Fibroblast of lung (primary cell): ENCODE measurements around the gene MAPK8IP1. TPM values are rescaled to one million over a fixed set of nuclear protein-coding genes. Genes with fewer than 3 reads are reported as not detected.

Experiments
- DNase-seq, 2 donors: peaks; one replicate each; pipeline versions ENCODE4 v3.0.0 to v3.0.0-alpha.2; 2010; ENCODE audit warnings: low read depth in 2 of 2
- H2AFZ ChIP-seq: 2 replicates; pipeline ENCODE4 v1.5.1; 2012; ENCODE audit warnings: low read length, control low read depth, inconsistent platforms
- H3K27ac ChIP-seq: 2 replicates; pipeline ENCODE4 v1.5.1; 2011; ENCODE audit warnings: low read length, control low read depth; ENCODE audit not compliant: insufficient read depth
- H3K27me3 ChIP-seq: 2 replicates; pipeline ENCODE4 v1.5.1; 2011; ENCODE audit warnings: mild to moderate bottlenecking, low read length; ENCODE audit not compliant: control insufficient read depth, insufficient read depth
- H3K36me3 ChIP-seq: 2 replicates; pipeline ENCODE4 v1.5.1; 2011; ENCODE audit warnings: low read length; ENCODE audit not compliant: control insufficient read depth, insufficient read depth
- H3K4me1 ChIP-seq: 2 replicates; pipeline ENCODE4 v1.5.1; 2011; ENCODE audit warnings: low read length; ENCODE audit not compliant: control insufficient read depth, insufficient read depth; ENCODE audit errors: extremely low read depth
- H3K4me2 ChIP-seq: 2 replicates; pipeline ENCODE4 v1.5.1; 2011; ENCODE audit warnings: low read length, control low read depth; ENCODE audit not compliant: insufficient read depth; ENCODE audit errors: extremely low read depth
- H3K4me3 ChIP-seq, 4 experiments: fragments of 200-600 bp in 1 of 4; sonication (generic) in 1 of 4; replicated peaks in 1 of 4; 2 replicates each; pipeline ENCODE4 v1.5.1; 2011 to 2016; ENCODE audit warnings: low read length in 4 of 4, low read depth in 3 of 4, mild to moderate bottlenecking in 3 of 4, control low read depth in 2 of 4, inconsistent platforms in 1 of 4, mixed read lengths in 1 of 4; ENCODE audit not compliant: insufficient read depth in 1 of 4; ENCODE audit errors: control extremely low read depth in 1 of 4
- H3K79me2 ChIP-seq: 2 replicates; pipeline ENCODE4 v1.5.1; 2012; ENCODE audit warnings: mild to moderate bottlenecking, low read length, inconsistent platforms; ENCODE audit not compliant: control insufficient read depth, insufficient read depth
- H3K9ac ChIP-seq: 2 replicates; pipeline ENCODE4 v1.5.1; 2011; ENCODE audit warnings: mild to moderate bottlenecking, low read length, control low read depth; ENCODE audit not compliant: insufficient read depth
- H3K9me3 ChIP-seq: 2 replicates; pipeline ENCODE4 v1.5.1; 2012; ENCODE audit warnings: low read depth, low read length; ENCODE audit not compliant: control insufficient read depth, insufficient read depth
- H4K20me1 ChIP-seq: 2 replicates; pipeline ENCODE4 v1.5.1; 2011; ENCODE audit warnings: low read length; ENCODE audit not compliant: control insufficient read depth, insufficient read depth; ENCODE audit errors: extremely low read depth
- CTCF ChIP-seq, 2 donors: IDR thresholded peaks in 1 of 2; conservative IDR thresholded peaks in 1 of 2; 1 replicate in 1 of 2; 2 replicates in 1 of 2; pipeline ENCODE4 v1.5.1; 2011 to 2012; ENCODE audit warnings: low read length in 2 of 2, control low read depth in 1 of 2, inconsistent platforms in 1 of 2, low read depth in 1 of 2, mild to moderate bottlenecking in 1 of 2
- EZH2 ChIP-seq: IDR thresholded peaks from 2 replicates; pipeline ENCODE4 v1.5.1; 2012; ENCODE audit warnings: low read length, control low read depth, mild to moderate bottlenecking; ENCODE audit errors: missing control alignments
- polyA plus RNA-seq, 2 donors: library from polyadenylated mRNA; depleted of rRNA in 1 of 2; stranded (reverse) in 1 of 2; unstranded in 1 of 2; fragments of >200 nt; gene quantifications; 2 replicates each; pipeline ENCODE4 v1.2.1, GENCODE V29; 2011 to 2012; ENCODE audit warnings: missing spikeins in 1 of 2
- total RNA-seq: library from RNA; depleted of rRNA; stranded (reverse); fragments of >200 nt; gene quantifications from 2 replicates; pipeline ENCODE4 v1.2.1, GENCODE V29; 2014

Gene MAPK8IP1
- total and polyA plus RNA-seq, 2 donors (not counting 1 experiment from before 2014, with no cell fraction given) = 3.8 to 6.6 TPM

GRCh38 chr11:45864041-45864440 is 21.4 kb upstream of the MAPK8IP1 start:
- Histone ChIP-seq H3K36me3 (peaks cover 21% of the 10 kb centered on the region), H3K79me2 (no peaks in the 10 kb centered on the region), H3K4me2 (no peak overlapping the region), H3K4me1 (peaks cover 14% of the 10 kb centered on the region), H3K9me3 (no peaks in the 10 kb centered on the region), H4K20me1 (no peaks in the 10 kb centered on the region), H3K4me3 (no peak overlapping the region), H3K27me3 (no peaks in the 10 kb centered on the region), H3K9ac (no peak overlapping the region), H3K27ac (no peak overlapping the region), H2AFZ (no peak overlapping the region)
- DNase-seq = peak in 1 of 2 donors; percentile 33
- TF ChIP-seq EZH2 (no peak), CTCF (conservative IDR thresholded peaks at IDR 0.05 in 1 of 2, IDR thresholded peaks at IDR 0.05 in 1 of 2; ENCODE audit: low read depth in 1 of 2, low read length in 2 of 2) (no peak)

- H4K20me1 ChIP-seq = peaks cover 2% of the 10 kb centered on the region
- H3K4me1 ChIP-seq = peaks cover 10% of the 10 kb centered on the region
- H2AFZ ChIP-seq = no peak overlapping the region
- no peaks in the 10 kb centered on the region for H3K27me3 ChIP-seq
- no peak for DNase-seq
- no peaks in the 10 kb centered on the region for H3K79me2 ChIP-seq
- no peak overlapping the region for H3K4me3 ChIP-seq
- peaks cover 26% of the 10 kb centered on the region for H3K36me3 ChIP-seq
- no peak overlapping the region for H3K4me2 ChIP-seq
- no peak for TF ChIP-seq CTCF (conservative IDR thresholded peaks at IDR 0.05 in 1 of 2, IDR thresholded peaks at IDR 0.05 in 1 of 2; ENCODE audit: low read depth in 1 of 2, low read length in 2 of 2)
- no peak for TF ChIP-seq EZH2
- no peak overlapping the region for H3K9ac ChIP-seq
- no peak overlapping the region for H3K27ac ChIP-seq
- no peaks in the 10 kb centered on the region for H3K9me3 ChIP-seq
Observed at GRCh38 chr11:45869551-45869950, 15.9 kb upstream of the MAPK8IP1 start.

- Histone ChIP-seq H3K9ac (no peak overlapping the region), H2AFZ (no peak overlapping the region), H3K4me3 (no peak overlapping the region), H3K27me3 (no peaks in the 10 kb centered on the region), H3K79me2 (no peaks in the 10 kb centered on the region), H3K36me3 (peaks cover 25% of the 10 kb centered on the region), H3K9me3 (no peaks in the 10 kb centered on the region), H4K20me1 (peaks cover 2% of the 10 kb centered on the region), H3K4me1 (peaks cover 10% of the 10 kb centered on the region), H3K27ac (no peak overlapping the region), H3K4me2 (no peak overlapping the region)
- DNase-seq = no peak
- no peak for TF ChIP-seq EZH2
- no peak for TF ChIP-seq CTCF (conservative IDR thresholded peaks at IDR 0.05 in 1 of 2, IDR thresholded peaks at IDR 0.05 in 1 of 2; ENCODE audit: low read depth in 1 of 2, low read length in 2 of 2)
Observed at GRCh38 chr11:45870706-45871105, 14.7 kb upstream of the MAPK8IP1 start.
